Heart left ventricle (tissue), 13 donors: ENCODE measurements around the gene KIF18A.

Experiments used
- POLR2A ChIP-seq, 2 donors: fragments of 450-650 bp; IDR thresholded peaks; one replicate each; pipeline ENCODE4 v1.6.1; 2017; ENCODE audit warnings: antibody characterized with exemption in 2 of 2, mild to moderate bottlenecking in 2 of 2, moderate library complexity in 2 of 2
- TF ChIP-seq, protein P1 (sequence below), 12 donors: fragments of 200-600 bp; sonication (generic) in 4 of 12; IDR thresholded peaks; one replicate each; pipeline versions ENCODE4 v1.5.0 to v1.8.0; 2018 to 2022; ENCODE audit warnings: antibody characterized with exemption in 12 of 12, mild to moderate bottlenecking in 5 of 12
- donor health status: ischemic (EF 13 %, LVEDD 7.1; RV severe dilation, severe dysfunction).
- donor health status: DM: no; HTN: yes; CAD: no.
- donor health status: DM: no; HTN: no; CAD: no.
- donor health status: ischemic (EF 25% LVEDD 6.9; RV normal size, moderate dysfunction).
- donor health status: ischemic (EF 25% LVEDD 5.7; RV mildly dilated, moderate dysfunction).
- donor health status: ischemic (EF 35%, LVEDD 5.7; RV mildly dilated, moderate dysfunction).
- donor health status: nonischemic (EF 11% LVEDD 7.7; RV severe dilation, severe dysfunction).
- donor health status: DM: yes; HTN: yes; CAD: no.
- donor health status: PGD.
- donor health status: ischemic (EF 29% LVEDD 5.4; RV normal size, mild dysfunction).
- donor health status: nonischemic (EF 23%, LVEDD 6.1; RV moderate dilation, normal function).

DNA sequence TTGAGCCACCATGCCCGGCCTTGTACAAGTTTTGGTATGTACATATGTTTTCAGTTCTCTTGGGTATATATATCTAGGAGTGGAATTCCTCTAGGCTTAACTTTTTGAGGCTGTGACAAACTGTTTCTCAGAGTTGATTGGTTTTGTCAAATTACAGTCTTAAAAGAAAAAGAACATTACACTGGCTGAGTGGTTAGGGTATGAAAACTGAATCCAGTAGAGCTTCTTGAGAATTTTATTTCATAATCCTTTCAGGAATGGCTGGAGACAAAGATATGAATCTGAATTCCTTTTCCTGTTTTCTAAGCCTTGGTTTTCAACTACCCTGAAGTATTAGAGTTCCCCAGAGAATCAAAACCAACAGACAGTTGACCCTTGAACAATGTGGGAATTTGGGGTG, 6.8 kb upstream of the KIF18A start:
- TF ChIP-seq, protein P1, sequence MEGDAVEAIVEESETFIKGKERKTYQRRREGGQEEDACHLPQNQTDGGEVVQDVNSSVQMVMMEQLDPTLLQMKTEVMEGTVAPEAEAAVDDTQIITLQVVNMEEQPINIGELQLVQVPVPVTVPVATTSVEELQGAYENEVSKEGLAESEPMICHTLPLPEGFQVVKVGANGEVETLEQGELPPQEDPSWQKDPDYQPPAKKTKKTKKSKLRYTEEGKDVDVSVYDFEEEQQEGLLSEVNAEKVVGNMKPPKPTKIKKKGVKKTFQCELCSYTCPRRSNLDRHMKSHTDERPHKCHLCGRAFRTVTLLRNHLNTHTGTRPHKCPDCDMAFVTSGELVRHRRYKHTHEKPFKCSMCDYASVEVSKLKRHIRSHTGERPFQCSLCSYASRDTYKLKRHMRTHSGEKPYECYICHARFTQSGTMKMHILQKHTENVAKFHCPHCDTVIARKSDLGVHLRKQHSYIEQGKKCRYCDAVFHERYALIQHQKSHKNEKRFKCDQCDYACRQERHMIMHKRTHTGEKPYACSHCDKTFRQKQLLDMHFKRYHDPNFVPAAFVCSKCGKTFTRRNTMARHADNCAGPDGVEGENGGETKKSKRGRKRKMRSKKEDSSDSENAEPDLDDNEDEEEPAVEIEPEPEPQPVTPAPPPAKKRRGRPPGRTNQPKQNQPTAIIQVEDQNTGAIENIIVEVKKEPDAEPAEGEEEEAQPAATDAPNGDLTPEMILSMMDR (IDR thresholded peaks at IDR 0.05) = no peak
- no peak for TF ChIP-seq POLR2A (IDR thresholded peaks at IDR 0.05)
